A549 (cell line): ENCODE measurements around the gene RBX1.

ENCODE experiments used
- CBX8 ChIP-seq: fragments of 200-600 bp; sonication (generic); IDR thresholded peaks from 2 replicates; pipeline ENCODE4 v1.6.1; 2016
- CHD2 ChIP-seq: fragments of 150-350 bp; IDR thresholded peaks from 2 replicates; pipeline ENCODE4 v1.6.1; 2014; ENCODE audit warnings: low read length; ENCODE audit not compliant: partially characterized antibody
- CTCF ChIP-seq: fragments of >200 bp; sonication (Bioruptor Twin); formaldehyde crosslinking; IDR thresholded peaks from 3 replicates; pipeline ENCODE4 v1.5.1; 2016
- HES2 ChIP-seq: fragments of >200 bp; sonication (Bioruptor Twin); formaldehyde crosslinking; IDR thresholded peaks from 2 replicates; pipeline ENCODE4 v1.6.1; 2016
- HOXA7 ChIP-seq: fragments of 250-450 bp; sonication (Bioruptor Pico); IDR thresholded peaks from 2 replicates; pipeline ENCODE4 v1.5.0; 2020; ENCODE audit warnings: mild to moderate bottlenecking, moderate library complexity
- JUN ChIP-seq, 2 experiments: fragments of >200 bp; sonication (Bioruptor Twin); formaldehyde crosslinking; IDR thresholded peaks; 2 replicates in 1 of 2; 3 replicates in 1 of 2; pipeline ENCODE4 v1.6.1; 2016 to 2017
- MAX ChIP-seq: IDR thresholded peaks from 2 replicates; pipeline ENCODE4 v1.6.1; 2012
- MAZ ChIP-seq: fragments of 150-350 bp; IDR thresholded peaks from 2 replicates; pipeline ENCODE4 v1.6.1; 2014; ENCODE audit warnings: antibody characterized with exemption, low read depth, low read length, borderline replicate concordance
- PBX3 ChIP-seq: IDR thresholded peaks from 2 replicates; pipeline ENCODE4 v1.6.1; 2012
- POLR2A ChIP-seq: IDR thresholded peaks from 2 replicates; pipeline ENCODE4 v1.6.1; 2012; ENCODE audit warnings: mild to moderate bottlenecking, low read length
- RAD21 ChIP-seq, 2 experiments: fragments of >200 bp in 1 of 2; sonication (Bioruptor Twin) in 1 of 2; formaldehyde crosslinking in 1 of 2; IDR thresholded peaks in 1 of 2; conservative IDR thresholded peaks in 1 of 2; 2 replicates in 1 of 2; 3 replicates in 1 of 2; pipeline ENCODE4 v1.6.1; 2012 to 2018; ENCODE audit warnings: inconsistent platforms in 1 of 2
- REST ChIP-seq: fragments of 200-600 bp; sonication (generic); IDR thresholded peaks from 2 replicates; pipeline ENCODE4 v1.6.1; 2016; ENCODE audit warnings: antibody characterized with exemption, mild to moderate bottlenecking, moderate library complexity
- TP53 ChIP-seq: fragments of 250-450 bp; sonication (Bioruptor Pico); IDR thresholded peaks from 2 replicates; pipeline ENCODE4 v1.5.0; 2021; ENCODE audit warnings: mild to moderate bottlenecking, moderate library complexity
- USF2 ChIP-seq: fragments of 450-650 bp; IDR thresholded peaks from 2 replicates; pipeline ENCODE4 v1.6.1; 2014; ENCODE audit warnings: antibody characterized with exemption

GRCh38 chr22:41003066-41003465 is 51.9 kb downstream of the RBX1 start:
- no peak for TF ChIP-seq CTCF
- TF ChIP-seq RAD21 (conservative IDR thresholded peaks at IDR 0.05 in 1 of 2, IDR thresholded peaks at IDR 0.05 in 1 of 2), result no peak
- TF ChIP-seq POLR2A, result no peak
- TF ChIP-seq HOXA7, result no peak
- no peak for TF ChIP-seq JUN (IDR thresholded peaks at IDR 0.05)
- no peak for TF ChIP-seq CBX8
- TF ChIP-seq HES2, result no peak
- no peak for TF ChIP-seq MAX
- TF ChIP-seq PBX3, result no peak
- no peak for TF ChIP-seq CHD2
- no peak for TF ChIP-seq MAZ
- no peak for TF ChIP-seq REST
- TF ChIP-seq TP53 (CRISPR knock-in tag), result no peak
- TF ChIP-seq USF2, result no peak
